ENCODE data around the gene DRAXIN. TPM values are rescaled to one million over a fixed set of nuclear protein-coding genes. Genes with fewer than 3 reads are reported as not detected.

Gene DRAXIN
- total RNA-seq, 1 donor from 2014 or later = 0.29 TPM

DNA sequence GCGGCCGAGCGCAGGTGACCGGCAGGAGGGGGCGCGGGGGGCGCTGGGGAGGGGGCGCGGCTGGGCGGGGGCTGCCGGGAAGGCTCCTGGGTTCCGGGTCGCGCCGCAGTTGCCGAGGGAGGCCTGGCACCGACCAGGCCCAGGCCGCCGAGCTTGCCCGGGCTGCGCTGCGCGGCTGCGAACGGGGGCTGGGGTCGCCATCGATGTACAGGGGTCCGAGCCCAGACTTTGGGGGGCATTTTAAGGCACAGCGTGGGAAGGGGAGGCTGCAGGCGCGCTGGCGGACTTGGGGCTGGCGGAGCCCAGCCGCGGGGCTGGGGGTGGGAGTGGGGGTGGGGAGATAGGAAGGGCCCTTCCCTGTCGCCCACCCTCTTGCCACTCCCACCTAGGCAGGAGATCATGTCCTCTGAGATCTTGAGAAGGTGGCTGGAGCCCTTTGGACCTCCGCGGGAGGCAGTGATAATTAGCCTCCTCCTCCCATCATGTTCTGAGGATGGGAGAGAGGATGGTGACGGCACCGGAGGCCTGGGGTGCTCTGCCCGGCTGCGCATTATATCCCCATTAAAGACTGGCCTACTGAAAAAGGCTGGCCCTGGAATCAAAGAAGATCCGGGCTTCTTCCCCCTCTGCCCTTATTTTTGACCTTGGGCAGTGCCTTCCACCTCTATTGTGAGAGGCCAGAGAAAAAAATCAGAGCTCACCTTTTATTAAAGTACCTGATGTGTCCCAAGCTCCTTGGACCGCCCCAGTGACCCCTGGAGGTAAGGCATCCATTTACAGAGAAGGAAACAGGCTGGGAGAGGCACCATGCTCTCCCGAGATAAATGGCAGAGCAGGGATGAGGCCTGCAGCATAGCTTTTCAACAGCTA lies 36.3 kb upstream of the DRAXIN start:
- DNase-seq (ENCODE audit: extremely low read depth, low read depth, low spot score) = no peak

DNA sequence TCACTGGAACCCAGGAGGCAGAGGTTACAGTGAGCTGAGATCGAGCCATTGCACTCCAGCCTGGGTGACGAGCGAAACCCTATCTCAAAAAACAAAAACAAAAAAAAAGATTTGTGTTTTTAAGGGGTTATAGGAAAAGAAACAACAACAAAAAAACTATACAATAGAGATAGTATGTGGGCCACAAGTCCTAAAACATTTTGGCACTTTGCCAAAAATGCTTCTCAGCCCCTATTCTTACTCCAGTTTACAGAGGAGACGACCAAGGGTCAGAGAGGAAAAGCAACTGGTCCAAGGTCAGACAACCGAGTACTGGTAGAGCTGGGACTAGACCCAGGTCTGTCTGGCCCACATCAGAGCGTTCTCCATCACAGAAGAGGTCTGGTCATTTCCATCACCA lies 33.9 kb upstream of the DRAXIN start:
- DNase-seq (ENCODE audit: extremely low read depth, low read depth, low spot score) = no peak

GRCh38 chr1:11658542-11658941 lies 33.0 kb upstream of the DRAXIN start:
- no peak for DNase-seq (ENCODE audit: extremely low read depth, low read depth, low spot score)

- DNase-seq (ENCODE audit: extremely low read depth, low read depth, low spot score) = no peak
Observed at GRCh38 chr1:11659748-11660147, 31.8 kb upstream of the DRAXIN start.

GRCh38 chr1:11661103-11661502 lies 30.4 kb upstream of the DRAXIN start:
- no peak for DNase-seq (ENCODE audit: extremely low read depth, low read depth, low spot score)

DNA sequence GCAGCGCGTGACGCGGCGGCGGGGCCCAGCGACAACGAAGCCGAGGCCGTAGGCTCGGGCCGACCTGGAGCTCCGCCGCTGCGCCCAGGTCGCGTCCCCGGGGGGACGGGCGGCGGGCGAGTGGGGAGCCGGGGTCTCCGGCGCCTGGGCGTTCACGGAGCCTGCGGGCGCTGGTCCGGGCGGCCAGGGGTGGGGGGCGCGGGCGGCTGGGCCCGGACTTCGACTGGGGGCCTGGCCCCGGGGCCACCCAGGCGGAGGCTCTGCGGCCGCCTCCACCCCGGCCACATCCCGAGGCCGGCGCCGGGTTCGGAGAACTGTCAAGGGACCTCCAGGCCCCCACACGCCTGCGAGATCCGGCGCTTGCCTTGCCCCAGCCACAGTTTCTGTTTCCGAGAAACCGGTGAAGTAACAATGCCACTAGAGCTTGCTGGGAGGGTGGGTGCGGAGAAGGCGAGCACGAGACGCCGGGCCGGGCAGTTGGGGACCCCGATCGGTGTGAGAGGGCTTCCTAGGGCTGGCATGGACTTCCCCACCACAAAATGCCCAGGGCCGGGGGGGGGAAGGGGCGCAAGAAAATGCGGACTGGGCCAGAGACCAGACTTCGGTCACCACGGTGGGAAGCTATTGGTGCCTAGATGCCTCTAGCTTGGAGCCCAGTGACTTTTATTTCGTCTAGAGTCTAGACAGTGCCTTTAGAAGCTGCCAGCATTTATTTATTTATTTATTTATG lies 27.0 kb upstream of the DRAXIN start:
- DNase-seq (ENCODE audit: extremely low read depth, low read depth, low spot score) = no peak

GRCh38 chr1:11668516-11668915 lies 23.0 kb upstream of the DRAXIN start:
- DNase-seq (ENCODE audit: extremely low read depth, low read depth, low spot score) = no peak

DNA sequence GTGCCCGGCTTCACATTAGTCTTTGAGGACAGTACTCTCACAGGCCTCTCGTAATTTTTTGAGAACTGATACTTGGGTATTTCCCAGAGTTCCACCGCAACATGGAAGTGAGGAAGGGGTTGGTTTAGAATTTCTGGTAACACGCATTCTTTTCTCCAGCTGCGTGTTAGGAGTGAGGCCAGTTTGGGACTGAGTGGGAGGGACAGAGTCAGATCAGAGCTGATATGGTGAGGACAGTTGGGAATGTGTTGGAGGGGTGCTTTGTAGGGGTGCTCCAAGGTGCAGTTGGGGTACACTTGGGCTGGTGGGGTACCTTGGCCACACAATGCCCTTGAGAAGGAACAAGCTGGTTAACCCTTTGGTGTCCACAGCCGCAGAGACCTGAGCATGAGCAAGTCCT lies 20.8 kb upstream of the DRAXIN start:
- DNase-seq (ENCODE audit: extremely low read depth, low read depth, low spot score) = no peak

DNA sequence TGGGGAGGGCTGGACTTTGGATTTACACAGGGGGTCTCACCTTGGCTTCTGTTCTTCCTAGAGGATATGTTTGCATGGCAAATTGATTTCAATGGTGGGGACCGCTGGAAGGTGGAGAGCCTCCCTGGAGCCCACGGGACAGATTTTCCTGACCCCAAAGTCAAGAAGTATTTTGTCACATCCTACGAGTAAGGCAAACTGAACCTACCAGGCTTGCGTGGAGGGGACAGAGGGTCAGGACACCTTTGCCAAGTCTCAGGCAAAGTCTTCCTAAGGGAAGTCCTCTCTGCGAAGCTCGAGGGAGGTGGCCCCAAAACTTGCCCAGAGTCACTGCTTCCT lies 20.3 kb upstream of the DRAXIN start:
- no peak for DNase-seq (ENCODE audit: extremely low read depth, low read depth, low spot score)

DNA sequence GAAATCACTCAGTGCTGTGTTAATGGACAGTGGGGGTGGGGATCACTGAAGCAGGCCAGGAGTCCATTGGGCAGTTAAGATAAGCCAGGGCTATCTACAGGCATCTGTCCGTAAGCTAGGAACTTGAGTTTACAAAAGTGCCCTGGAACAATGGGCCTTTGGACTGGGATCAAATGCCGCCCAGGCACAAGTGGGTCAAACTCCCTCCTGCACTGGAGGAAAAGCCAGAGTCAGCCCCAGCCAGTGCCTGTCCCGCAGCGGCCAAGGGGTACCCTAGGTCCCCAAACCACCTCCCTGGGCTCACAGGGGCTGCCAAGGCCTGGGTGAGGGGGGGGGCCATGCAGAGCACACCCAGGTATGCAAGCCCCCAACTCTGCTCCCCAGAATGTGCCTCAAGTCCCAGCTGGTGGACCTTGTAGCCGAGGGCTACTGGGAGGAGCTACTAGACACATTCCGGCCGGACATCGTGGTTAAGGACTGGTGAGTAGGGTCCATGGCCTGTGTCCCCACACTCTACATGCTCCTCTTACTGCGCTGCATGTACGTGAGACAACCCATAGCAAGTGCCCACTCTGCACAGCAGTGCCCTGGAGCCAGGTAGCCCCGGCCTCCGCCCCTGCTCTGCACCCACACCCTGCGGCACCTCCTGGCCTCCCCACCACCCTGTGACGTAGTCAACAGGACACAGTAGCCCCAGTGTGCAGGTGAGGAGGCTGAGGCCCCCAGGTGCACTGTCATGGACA lies 19.8 kb upstream of the DRAXIN start:
- DNase-seq (ENCODE audit: extremely low read depth, low read depth, low spot score) = no peak

DNA sequence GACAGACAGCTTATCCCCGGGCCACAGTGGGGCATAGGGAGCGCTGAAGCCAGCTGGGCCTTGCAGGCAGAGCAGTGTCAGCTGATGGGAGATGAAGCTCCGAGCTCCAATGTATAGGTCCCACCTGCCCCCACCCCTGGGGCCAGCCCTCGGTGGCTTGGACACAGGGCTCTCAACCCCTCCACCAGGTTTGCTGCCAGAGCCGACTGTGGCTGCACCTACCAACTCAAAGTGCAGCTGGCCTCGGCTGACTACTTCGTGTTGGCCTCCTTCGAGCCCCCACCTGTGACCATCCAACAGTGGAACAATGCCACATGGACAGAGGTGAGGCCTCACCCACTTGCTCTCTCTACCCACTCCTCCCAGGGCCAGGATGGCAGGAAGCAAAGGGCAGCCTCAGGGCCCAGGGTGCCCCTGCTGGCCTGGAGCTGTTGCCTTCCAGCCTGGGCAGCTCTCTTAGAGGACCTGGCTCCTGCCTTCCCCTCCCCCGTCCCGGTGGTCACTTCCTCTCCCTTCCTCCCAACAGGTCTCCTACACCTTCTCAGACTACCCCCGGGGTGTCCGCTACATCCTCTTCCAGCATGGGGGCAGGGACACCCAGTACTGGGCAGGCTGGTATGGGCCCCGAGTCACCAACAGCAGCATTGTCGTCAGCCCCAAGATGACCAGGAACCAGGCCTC lies 18.3 kb upstream of the DRAXIN start:
- DNase-seq (ENCODE audit: extremely low read depth, low read depth, low spot score) = no peak

- no peak for DNase-seq (ENCODE audit: extremely low read depth, low read depth, low spot score)
Observed at GRCh38 chr1:11674488-11674887, 17.0 kb upstream of the DRAXIN start.

- DNase-seq (ENCODE audit: extremely low read depth, low read depth, low spot score) = no peak
Observed at GRCh38 chr1:11675325-11675724, 16.2 kb upstream of the DRAXIN start.

GRCh38 chr1:11676386-11677103 lies 15.0 kb upstream of the DRAXIN start:
- no peak for DNase-seq (ENCODE audit: extremely low read depth, low read depth, low spot score)

DNA sequence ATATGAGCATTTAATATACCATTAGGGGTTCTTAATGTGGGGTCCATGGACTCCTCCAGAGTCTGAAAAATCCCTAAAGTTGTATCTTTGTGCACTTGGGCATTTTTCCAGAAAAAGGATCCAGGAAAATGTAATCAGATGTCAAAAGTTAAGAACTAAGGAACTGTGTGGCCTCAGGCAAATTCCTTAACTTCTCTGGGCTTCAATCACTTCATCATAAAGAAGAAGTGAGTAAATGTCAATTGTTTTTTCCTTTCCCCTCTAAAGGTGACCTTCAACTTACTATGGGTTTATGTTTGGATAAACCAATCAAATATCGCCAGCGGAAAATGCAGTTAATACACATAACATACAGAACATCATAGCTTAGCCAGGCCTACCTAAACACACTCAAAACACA lies 13.1 kb upstream of the DRAXIN start:
- DNase-seq (ENCODE audit: extremely low read depth, low read depth, low spot score) = no peak

GRCh38 chr1:11680270-11681070 lies 11.0 kb upstream of the DRAXIN start:
- no peak for DNase-seq (ENCODE audit: extremely low read depth, low read depth, low spot score)

DNA sequence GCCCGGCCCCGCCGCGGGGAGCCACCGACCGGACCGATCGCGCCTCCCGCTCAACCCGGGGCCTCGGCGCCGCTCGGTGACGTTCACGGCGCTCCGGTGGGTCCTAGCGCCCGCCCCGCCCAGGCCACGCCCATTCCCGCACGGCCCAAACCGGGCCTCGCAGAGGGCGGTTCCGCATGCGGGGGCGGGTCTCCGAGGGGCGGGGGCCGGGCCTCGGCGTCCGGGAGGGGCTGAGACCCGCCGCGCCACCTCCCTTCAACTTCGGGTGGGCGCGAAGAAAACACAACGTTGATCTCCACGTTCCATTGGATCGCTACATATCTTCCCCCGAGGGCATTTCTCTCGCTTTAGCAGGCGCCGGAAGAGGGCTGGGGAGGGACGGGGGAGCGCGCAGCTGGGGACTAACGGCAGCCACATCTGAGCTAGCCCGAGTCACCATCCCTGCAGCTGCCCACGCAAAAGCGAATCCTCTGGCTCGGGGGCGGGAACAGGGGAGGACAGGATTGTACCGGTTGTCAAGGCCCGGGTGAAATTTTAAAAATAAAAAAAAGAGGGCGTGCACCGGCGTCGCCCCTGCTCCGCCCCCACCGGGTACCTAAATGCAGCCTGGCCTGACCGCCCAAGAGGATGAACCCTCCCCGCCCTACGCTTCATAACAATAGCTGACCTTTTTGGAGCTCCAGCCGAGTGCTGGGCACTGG lies 10.3 kb upstream of the DRAXIN start, which contains the start of gene MAD2L2:
Gene MAD2L2 (minus strand): TSS at position 78 of the 701 bp plus-strand sequence. CDS start 547 bp downstream, outside the sequence.
- no peak for DNase-seq (ENCODE audit: extremely low read depth, low read depth, low spot score)

GRCh38 chr1:11682287-11682771 lies 9.2 kb upstream of the DRAXIN start:
- DNase-seq (ENCODE audit: extremely low read depth, low read depth, low spot score) = no peak

DNA sequence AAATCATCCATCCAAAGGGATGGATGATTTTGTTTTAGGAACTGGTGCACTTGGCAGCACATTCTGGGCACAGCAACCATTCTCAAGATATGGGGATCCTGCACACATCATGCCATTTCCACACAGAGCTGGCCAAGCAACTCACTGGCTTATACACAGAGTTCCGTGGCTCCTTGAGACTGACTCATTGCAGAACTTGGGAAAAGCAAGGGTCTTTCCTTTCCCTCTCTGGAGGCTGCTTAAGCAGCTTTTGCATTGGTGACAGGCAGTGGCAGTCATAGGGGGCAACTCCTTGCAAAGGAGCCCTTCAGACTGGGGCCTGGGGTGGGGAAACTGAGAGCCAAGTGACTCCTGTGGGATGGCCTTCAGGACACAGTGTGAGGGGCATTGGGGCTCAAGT lies 8.7 kb upstream of the DRAXIN start:
- no peak for DNase-seq (ENCODE audit: extremely low read depth, low read depth, low spot score)
